AG08395 (cell line): ENCODE measurements around the gene VIPR1.
A peak's percentile ranks its signal among the peaks of the same experiment; 100 is the strongest.

Source experiments
- DNase-seq: peaks from one replicate; pipeline ENCODE4 v3.0.0; 2012; ENCODE audit warnings: mixed read lengths, low spot score

Gene VIPR1

DNA sequence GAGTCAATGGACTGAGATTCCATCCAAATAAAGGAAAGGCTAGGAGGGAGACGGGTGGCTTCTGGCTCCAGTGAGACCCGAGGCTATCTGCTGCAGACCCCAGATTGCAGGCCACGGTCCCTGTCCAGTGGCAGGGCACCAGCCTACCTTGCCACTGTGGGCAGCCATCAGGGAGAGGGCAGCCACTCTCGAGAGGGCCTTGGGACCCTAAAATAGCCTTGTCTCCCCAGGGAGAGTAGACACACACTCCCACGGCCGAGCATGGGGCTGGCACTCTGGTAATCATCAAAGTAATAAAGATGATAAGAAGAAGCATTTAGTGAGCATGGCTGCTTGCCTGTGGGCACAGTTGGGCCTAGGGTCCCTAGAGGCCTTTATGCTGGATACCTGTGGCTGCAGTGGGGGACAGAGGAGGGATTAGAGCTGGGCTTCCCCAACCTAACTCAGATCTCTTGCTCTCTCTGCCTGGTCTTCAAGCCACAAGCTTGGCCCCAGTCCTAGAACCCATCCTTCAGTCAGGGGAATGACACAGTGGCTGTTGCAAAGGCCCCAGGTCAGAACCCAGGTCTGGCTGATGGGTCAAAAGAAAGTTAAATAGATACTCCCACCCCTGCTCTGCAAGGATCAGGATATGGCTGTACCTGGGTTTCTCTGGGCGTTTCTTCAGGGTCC is 9.2 kb upstream of the VIPR1 start:
- DNase-seq, result no peak

- DNase-seq, result no peak
These were observed 8.7 kb upstream of the VIPR1 start for GRCh38 chr3:42493798-42494151.

GRCh38 chr3:42495393-42495792 is 7.0 kb upstream of the VIPR1 start:
- DNase-seq, result no peak

GRCh38 chr3:42497009-42497731 is 5.3 kb upstream of the VIPR1 start:
- peak; percentile 48 for DNase-seq

DNA sequence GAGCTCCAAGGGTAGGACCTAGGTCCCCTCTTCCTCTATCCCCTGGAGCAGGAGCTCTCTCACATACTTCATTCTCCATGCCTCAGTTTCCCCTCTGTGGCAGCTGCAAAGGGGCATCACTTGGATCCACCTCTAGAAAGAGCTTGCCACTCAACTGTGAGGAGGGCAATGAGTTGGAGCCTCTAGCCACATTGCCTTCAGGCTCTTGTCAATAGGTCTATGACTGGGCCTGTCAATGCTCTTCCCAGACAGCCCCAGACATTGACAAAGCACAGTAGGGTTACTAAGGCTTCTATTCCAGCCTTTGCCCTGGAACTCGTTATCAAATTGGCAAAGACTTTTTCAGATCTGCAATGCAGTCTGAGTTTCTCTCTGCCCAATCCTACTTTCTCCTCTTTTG is 4.4 kb upstream of the VIPR1 start:
- DNase-seq, result no peak

DNA sequence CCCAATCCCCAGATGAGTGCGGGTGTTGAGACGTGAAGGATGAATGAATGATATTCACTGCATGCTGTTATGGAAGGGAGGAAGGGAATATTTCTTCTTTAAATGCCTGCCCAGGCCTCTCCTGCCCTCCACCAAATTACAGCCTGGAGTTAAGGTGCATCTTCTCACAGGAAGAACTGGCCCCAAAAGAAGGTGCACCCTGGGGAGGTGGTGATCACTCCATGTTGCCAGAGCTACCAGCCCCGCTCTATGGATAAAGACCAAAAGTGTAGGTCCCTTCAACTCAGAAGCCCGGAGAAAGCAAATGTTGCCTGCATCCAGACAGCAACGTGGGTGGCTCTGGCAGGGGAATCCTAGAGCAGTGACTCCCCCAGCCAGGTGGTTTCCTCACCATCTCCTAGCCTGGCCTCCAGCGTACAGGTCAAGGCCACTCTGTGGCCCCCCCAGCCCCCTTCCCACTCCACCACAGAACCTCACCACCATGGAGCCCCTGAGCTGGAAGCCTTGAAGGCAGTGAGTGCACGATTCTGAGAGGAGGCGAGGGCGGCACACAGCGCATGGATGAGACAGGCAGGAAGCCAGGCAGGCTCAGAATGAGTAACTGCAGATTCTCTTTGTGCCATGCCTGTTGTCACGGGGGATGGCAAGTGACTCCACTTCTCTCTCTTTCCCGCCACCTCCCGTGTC is 3.5 kb upstream of the VIPR1 start:
- no peak for DNase-seq

GRCh38 chr3:42499478-42499871 is 3.0 kb upstream of the VIPR1 start:
- DNase-seq, result no peak

DNA sequence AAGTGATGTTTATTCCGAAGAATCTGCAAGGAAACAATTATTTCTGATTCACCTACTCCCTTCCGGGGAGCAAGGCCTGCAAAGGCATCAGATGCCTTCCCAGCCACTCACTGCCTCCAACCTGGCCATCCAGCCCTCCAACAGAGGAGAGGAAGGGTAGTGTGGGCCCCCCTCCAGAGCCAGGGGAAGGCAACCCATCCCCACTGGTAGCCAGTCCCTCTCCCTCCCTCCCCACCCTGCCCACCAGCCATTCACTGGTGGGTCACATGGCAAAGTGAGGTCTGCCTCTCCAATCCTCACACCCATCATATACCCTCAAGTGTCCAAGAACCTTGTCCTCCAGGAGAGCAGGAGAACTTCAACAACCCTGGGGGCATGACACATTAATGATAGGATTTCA is 2.4 kb upstream of the VIPR1 start:
- no peak for DNase-seq

DNA sequence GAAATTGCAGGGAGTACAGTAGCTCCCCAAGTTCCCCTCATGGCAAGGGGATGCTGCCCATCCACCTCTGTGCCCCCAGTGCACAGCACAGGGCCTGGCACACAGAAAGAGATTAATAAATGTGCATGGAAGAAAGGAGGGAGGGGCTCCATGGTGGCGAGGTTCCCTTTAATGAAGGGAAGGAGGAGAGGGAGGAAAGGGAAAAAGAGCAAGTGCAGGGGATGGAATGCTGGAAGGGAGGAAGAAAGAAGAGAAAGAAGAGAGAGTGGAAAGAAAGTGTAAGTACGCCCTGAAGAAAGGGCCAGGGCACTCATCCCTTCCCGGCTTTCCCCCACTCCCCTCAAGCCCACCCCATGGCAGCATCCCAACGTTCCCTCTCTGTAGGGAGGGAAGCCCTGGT is 1.5 kb upstream of the VIPR1 start:
- DNase-seq, result no peak

DNA sequence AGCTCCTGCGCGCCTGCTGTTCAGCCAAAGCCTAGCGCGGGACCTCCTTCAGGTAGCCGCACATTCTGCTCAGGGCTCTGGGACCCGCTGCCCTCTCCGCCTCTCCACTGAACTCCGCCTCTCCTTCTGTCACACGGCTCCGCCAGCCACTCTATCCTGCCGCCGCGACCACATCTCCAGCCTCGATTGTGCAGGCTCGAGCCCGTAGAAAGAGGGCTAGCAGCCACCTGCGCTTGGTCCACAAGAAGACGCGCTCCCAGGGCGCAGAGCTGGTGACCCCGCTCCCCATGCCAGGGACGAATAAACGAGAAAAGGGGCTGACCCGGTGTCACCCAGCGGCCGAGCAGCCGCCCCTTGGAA is 1.1 kb upstream of the VIPR1 start:
- DNase-seq, result no peak

- peak; percentile 27 for DNase-seq
These were observed 588 bp upstream of the VIPR1 start for GRCh38 chr3:42501681-42502428.

- DNase-seq, result no peak
These were observed 945 bp downstream of the VIPR1 start for GRCh38 chr3:42503251-42503924.

- no peak for DNase-seq
These were observed 1.5 kb downstream of the VIPR1 start for GRCh38 chr3:42503957-42504333.

GRCh38 chr3:42504334-42505127 is 2.1 kb downstream of the VIPR1 start:
- DNase-seq, result no peak

- no peak for DNase-seq
These were observed 2.8 kb downstream of the VIPR1 start for GRCh38 chr3:42505128-42505848.

DNA sequence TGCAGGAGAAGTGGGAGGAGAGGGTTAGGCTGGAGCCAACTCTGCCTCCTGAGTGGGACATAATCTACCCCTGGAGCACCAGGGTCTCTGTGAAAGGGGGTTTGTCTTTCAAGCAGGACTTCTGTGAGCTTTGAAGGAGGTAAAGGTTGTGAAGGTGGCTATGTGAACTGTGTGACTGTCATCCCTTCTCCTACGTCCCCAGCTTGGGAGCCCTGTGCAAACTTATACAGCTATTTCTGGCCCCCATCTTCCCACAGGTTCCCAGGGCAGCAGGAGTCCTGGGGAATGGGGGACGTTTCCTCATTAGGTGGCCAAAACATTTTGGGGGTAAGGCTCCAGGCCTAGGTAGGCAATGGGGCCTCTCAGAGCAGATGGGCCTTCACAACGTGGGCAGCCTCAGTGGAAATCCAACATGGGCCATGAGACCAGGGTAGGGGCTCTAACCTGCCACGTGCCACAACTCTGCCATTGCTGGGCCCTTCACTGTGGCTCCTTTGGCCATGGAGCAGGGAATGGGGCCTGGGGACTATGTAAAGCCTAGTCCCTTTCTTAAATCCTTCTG is 3.5 kb downstream of the VIPR1 start:
- no peak for DNase-seq

- no peak for DNase-seq
These were observed 4.8 kb downstream of the VIPR1 start for GRCh38 chr3:42507252-42507651.

- no peak for DNase-seq
These were observed 5.4 kb downstream of the VIPR1 start for GRCh38 chr3:42507761-42508335.

- DNase-seq, result no peak
These were observed 6.1 kb downstream of the VIPR1 start for GRCh38 chr3:42508562-42508961.

- no peak for DNase-seq
These were observed 6.7 kb downstream of the VIPR1 start for GRCh38 chr3:42509111-42509510.
